IMR-90 (cell line): Measurements from ENCODE around the gene SPECC1L. TPM values are rescaled to one million over a fixed set of nuclear protein-coding genes. Genes with fewer than 3 reads are reported as not detected.

Source experiments
- ATAC-seq: fragments of 200-7000 bp; cut with Tn5 transposase; 2 replicates; pipeline ENCODE4 v1.9.1; 2020; ENCODE audit warnings: low read depth, mild to moderate bottlenecking, moderate library complexity
- BruUV-seq: library from RNA; stranded (reverse); fragments of 400-500 nt; replicated peaks from 2 replicates; lab custom pipeline; 2021; lab: Mats Ljungman, UMichigan
- CTCF ChIA-PET: fragments of 300-600 bp; formaldehyde crosslinking; extraction: SDS; loops from one replicate; lab custom pipeline; 2021; ENCODE audit warnings: antibody characterized with exemption; lab: Yijun Ruan, JAX
- POLR2A ChIA-PET: fragments of 300-600 bp; sonication (Branson Sonifier 250); formaldehyde crosslinking; loops from one replicate; lab custom pipeline; 2022; ENCODE audit warnings: antibody characterized with exemption; ENCODE audit not compliant: unreplicated experiment; lab: Charles Lee
- DNase-seq: peaks from one replicate; pipeline ENCODE4 v3.0.0; 2013
- H2AFZ ChIP-seq: replicated peaks from 2 replicates; pipeline ENCODE3; 2013; ENCODE audit warnings: low read length, mild to moderate bottlenecking; ENCODE audit not compliant: poor library complexity
- H2AK5ac ChIP-seq: 2 replicates; pipeline ENCODE4 v1.6.1; 2013; ENCODE audit warnings: low read depth, low read length, inconsistent platforms
- H2AK9ac ChIP-seq: replicated peaks from 2 replicates; pipeline ENCODE3; 2013; ENCODE audit warnings: mild to moderate bottlenecking, low read depth, low read length, moderate library complexity; ENCODE audit not compliant: poor library complexity
- H2BK120ac ChIP-seq: 2 replicates; pipeline ENCODE4 v1.6.1; 2013; ENCODE audit warnings: low read depth, low read length, inconsistent platforms
- H2BK15ac ChIP-seq: 3 replicates; pipeline ENCODE4 v1.6.1; 2013; ENCODE audit warnings: low read depth, low read length, inconsistent platforms
- H2BK20ac ChIP-seq: 2 replicates; pipeline ENCODE4 v1.6.1; 2013; ENCODE audit warnings: low read depth, mild to moderate bottlenecking, inconsistent platforms, low read length, moderate library complexity
- H2BK5ac ChIP-seq: 2 replicates; pipeline ENCODE4 v1.6.1; 2013; ENCODE audit warnings: mild to moderate bottlenecking, low read depth, low read length, inconsistent platforms; ENCODE audit not compliant: poor library complexity, severe bottlenecking
- H3K14ac ChIP-seq: replicated peaks from 2 replicates; pipeline ENCODE4 v1.6.1; 2013; ENCODE audit warnings: low read depth, low read length, inconsistent platforms
- H3K18ac ChIP-seq: 2 replicates; pipeline ENCODE4 v1.6.1; 2013; ENCODE audit warnings: low read depth, low read length, control low read depth
- H3K23ac ChIP-seq: 2 replicates; pipeline ENCODE4 v1.6.1; 2013; ENCODE audit warnings: low read depth, low read length, inconsistent platforms
- H3K27ac ChIP-seq: 2 replicates; pipeline ENCODE4 v1.5.1; 2013; ENCODE audit warnings: mild to moderate bottlenecking, control low read depth, low read length; ENCODE audit not compliant: insufficient read depth
- H3K27me3 ChIP-seq: 2 replicates; pipeline ENCODE4 v1.6.1; 2013; ENCODE audit warnings: low read length; ENCODE audit not compliant: control insufficient read depth, insufficient read depth
- H3K36me3 ChIP-seq: 2 replicates; pipeline ENCODE4 v1.6.1; 2013; ENCODE audit warnings: low read length, mixed read lengths; ENCODE audit not compliant: control insufficient read depth, insufficient read depth
- H3K4ac ChIP-seq: 2 replicates; pipeline ENCODE4 v1.6.1; 2013; ENCODE audit warnings: low read depth, low read length, inconsistent platforms
- H3K4me1 ChIP-seq: 2 replicates; pipeline ENCODE4 v1.6.1; 2013; ENCODE audit warnings: low read length, mixed read lengths; ENCODE audit not compliant: control insufficient read depth, insufficient read depth
- H3K4me2 ChIP-seq: 2 replicates; pipeline ENCODE4 v1.6.1; 2013; ENCODE audit warnings: low read depth, mild to moderate bottlenecking, control low read depth, low read length, moderate library complexity
- H3K4me3 ChIP-seq: 2 replicates; pipeline ENCODE4 v1.5.1; 2013; ENCODE audit warnings: low read depth, mild to moderate bottlenecking, control low read depth, low read length, moderate library complexity; ENCODE audit not compliant: insufficient read depth
- H3K56ac ChIP-seq: 2 replicates; pipeline ENCODE4 v1.6.1; 2013; ENCODE audit warnings: low read length, inconsistent platforms; ENCODE audit not compliant: insufficient read depth; ENCODE audit errors: extremely low read depth
- H3K79me1 ChIP-seq, 2 experiments: 2 replicates each; pipeline ENCODE4 v1.6.1; 2013; ENCODE audit warnings: low read length in 2 of 2, inconsistent platforms in 1 of 2, low read depth in 1 of 2
- H3K9ac ChIP-seq: 2 replicates; pipeline ENCODE4 v1.6.1; 2013; ENCODE audit warnings: low read depth, low read length, control low read depth
- H3K9me1 ChIP-seq: 2 replicates; pipeline ENCODE4 v1.6.1; 2013; ENCODE audit warnings: low read length, inconsistent platforms; ENCODE audit not compliant: insufficient read depth
- H3K9me3 ChIP-seq: 2 replicates; pipeline ENCODE4 v1.6.1; 2013; ENCODE audit warnings: low read length; ENCODE audit not compliant: control insufficient read depth, insufficient read depth
- H4K20me1 ChIP-seq: 2 replicates; pipeline ENCODE4 v1.6.1; 2013; ENCODE audit warnings: low read length, inconsistent platforms; ENCODE audit not compliant: insufficient read depth
- H4K5ac ChIP-seq: 2 replicates; pipeline ENCODE4 v1.6.1; 2013; ENCODE audit warnings: mild to moderate bottlenecking, low read depth, low read length, control low read depth
- H4K8ac ChIP-seq, 2 experiments: 2 replicates each; pipeline ENCODE4 v1.6.1; 2013; ENCODE audit warnings: low read depth in 2 of 2, low read length in 2 of 2, control low read depth in 1 of 2, inconsistent platforms in 1 of 2
- H4K91ac ChIP-seq: 2 replicates; pipeline ENCODE4 v1.6.1; 2013; ENCODE audit warnings: low read depth, low read length, inconsistent platforms; ENCODE audit not compliant: insufficient read depth
- BHLHE40 ChIP-seq: fragments of 150-350 bp; IDR thresholded peaks from 2 replicates; pipeline ENCODE4 v1.6.1; 2016; ENCODE audit warnings: mild to moderate bottlenecking, low read depth, low read length
- CEBPB ChIP-seq: IDR thresholded peaks from 2 replicates; pipeline ENCODE4 v1.6.1; 2012; ENCODE audit warnings: low read depth, low read length, improper control_type of control experiment
- CHD1 ChIP-seq: IDR thresholded peaks from 2 replicates; pipeline ENCODE4 v1.6.1; 2012; ENCODE audit warnings: low read depth, low read length, improper control_type of control experiment
- ELK1 ChIP-seq: fragments of 150-350 bp; IDR thresholded peaks from 2 replicates; pipeline ENCODE4 v1.6.1; 2016; ENCODE audit warnings: low read depth, mild to moderate bottlenecking, low read length, moderate library complexity, borderline replicate concordance
- FOS ChIP-seq: fragments of 150-350 bp; IDR thresholded peaks from 2 replicates; pipeline ENCODE4 v1.6.1; 2016; ENCODE audit warnings: low read depth, low read length
- MAFK ChIP-seq: IDR thresholded peaks from 2 replicates; pipeline ENCODE4 v1.6.1; 2012; ENCODE audit warnings: low read depth, low read length, improper control_type of control experiment
- MAZ ChIP-seq: IDR thresholded peaks from 2 replicates; pipeline ENCODE4 v1.6.1; 2012; ENCODE audit warnings: low read depth, mild to moderate bottlenecking, low read length, improper control_type of control experiment, moderate library complexity, borderline replicate concordance
- MXI1 ChIP-seq: IDR thresholded peaks from 2 replicates; pipeline ENCODE4 v1.6.1; 2012; ENCODE audit warnings: low read depth, mild to moderate bottlenecking, low read length, moderate library complexity, borderline replicate concordance
- NFE2L2 ChIP-seq: fragments of 150-350 bp; IDR thresholded peaks from 2 replicates; pipeline ENCODE4 v1.6.1; 2016; ENCODE audit warnings: low read depth, mild to moderate bottlenecking, low read length
- POLR2A ChIP-seq: IDR thresholded peaks from 2 replicates; pipeline ENCODE4 v1.6.1; 2012; ENCODE audit warnings: mild to moderate bottlenecking, low read depth, low read length
- RAD21 ChIP-seq: IDR thresholded peaks from 2 replicates; pipeline ENCODE4 v1.6.1; 2012; ENCODE audit warnings: low read length, improper control_type of control experiment
- RCOR1 ChIP-seq: IDR thresholded peaks from 2 replicates; pipeline ENCODE4 v1.6.1; 2012; ENCODE audit warnings: mild to moderate bottlenecking, low read length, improper control_type of control experiment; ENCODE audit not compliant: insufficient replicate concordance
- RFX5 ChIP-seq: IDR thresholded peaks from 2 replicates; pipeline ENCODE4 v1.8.0; 2012; ENCODE audit warnings: low read depth, mild to moderate bottlenecking, low read length, moderate library complexity
- SMC3 ChIP-seq: fragments of 150-350 bp; IDR thresholded peaks from 2 replicates; pipeline ENCODE4 v1.6.1; 2016; ENCODE audit warnings: low read depth, mild to moderate bottlenecking, antibody characterized with exemption, low read length, moderate library complexity
- WGBS, 2 experiments: methylation state at CpG; one replicate each; pipeline versions ENCODE4 v1.1.5 to v1.1.7; 2013; ENCODE audit warnings: missing lambda C conversion rate in 2 of 2; ENCODE audit not compliant: insufficient read length in 1 of 2; ENCODE audit errors: extremely low coverage in 2 of 2; 5-methylcytosine and 5-hydroxymethylcytosine counted together
- dilution Hi-C: fragments of 300-500 bp; cut with HindIII; formaldehyde crosslinking; loops from one replicate; pipeline ENCODE4 v1.14.3; 2018; ENCODE audit warnings: low sequenced_read_pairs; ENCODE audit not compliant: unreplicated experiment
- in situ Hi-C: fragments of 300-500 bp; cut with MboI; formaldehyde crosslinking; loops from 3 replicates; pipeline ENCODE4 v1.14.3; 2019; ENCODE audit warnings: low sequenced_read_pairs, inconsistent platforms, mixed read lengths
- intact Hi-C: fragments of 100-400 bp; cut with micrococcal nuclease; formaldehyde crosslinking; loops from 2 replicates; pipeline ENCODE4 v1.10.0; 2022
- polyA plus RNA-seq, 3 experiments: library from polyadenylated mRNA; depleted of rRNA; stranded (reverse); fragments of >200 nt; gene quantifications; 2 replicates each; pipeline ENCODE4 v1.2.3, GENCODE V29; 2012; ENCODE audit warnings: low replicate concordance in 1 of 3
- total RNA-seq: library from RNA; depleted of rRNA; stranded (reverse); fragments of >200 nt; gene quantifications from 2 replicates; pipeline ENCODE4 v1.2.3, GENCODE V29; 2012
- TF ChIP-seq, protein P1 (sequence below): fragments of 150-350 bp; IDR thresholded peaks from 2 replicates; pipeline ENCODE4 v1.6.1; 2017; ENCODE audit warnings: mild to moderate bottlenecking, antibody characterized with exemption, low read length, low read depth
- TF ChIP-seq, protein P2 (sequence below): conservative IDR thresholded peaks from 2 replicates; pipeline ENCODE4 v1.5.1; 2012; ENCODE audit warnings: mild to moderate bottlenecking, low read depth, low read length, improper control_type of control experiment

SPECC1L gene
- total and polyA plus RNA-seq, 2 of the 4 experiments (the other 2 are of a cell fraction), result 18.7 to 44.1 TPM

DNA sequence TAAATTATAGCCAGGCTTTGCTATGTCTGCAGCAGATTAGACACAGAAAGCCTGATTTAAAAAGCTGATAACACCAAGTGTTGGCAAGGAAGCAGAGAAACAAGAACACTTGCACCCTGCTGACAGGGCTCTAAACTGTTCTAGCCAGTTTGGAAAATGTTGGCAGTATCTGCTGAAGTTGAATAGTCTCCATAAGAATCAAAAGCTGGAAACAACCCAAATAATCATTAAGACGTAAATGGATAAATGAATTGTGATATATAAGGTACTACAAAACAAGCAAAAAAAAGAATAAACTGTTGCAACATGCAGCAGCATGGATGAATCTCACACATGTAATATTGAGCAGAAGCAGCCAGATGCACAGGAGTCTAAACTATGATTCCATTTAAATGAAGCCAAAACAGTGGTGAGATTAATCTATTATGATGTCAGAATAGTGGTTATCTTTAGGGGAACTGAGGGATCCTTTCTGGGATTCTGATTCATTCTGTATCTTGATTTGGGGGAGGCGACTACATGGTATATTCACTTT, 116.4 kb downstream of the SPECC1L start:
- H3K9ac ChIP-seq, result no peak overlapping the region
- WGBS, 2 experiments, result no CpG with 5 or more reads among the region's 2 CpGs
- H3K27ac ChIP-seq, result no peak overlapping the region

More for the DNA sequence above, 116.4 kb downstream of the SPECC1L start:
- Histone ChIP-seq H3K56ac (no peak overlapping the region), H3K9me1 (peaks cover 4% of the 10 kb centered on the region), H2AK5ac (no peak overlapping the region), H2BK120ac (no peak overlapping the region), H2BK5ac (no peak overlapping the region), H4K91ac (no peak overlapping the region), H4K20me1 (no peaks in the 10 kb centered on the region), H3K4me3 (no peak overlapping the region), H3K18ac (no peak overlapping the region), H2BK20ac (no peak overlapping the region), H3K27me3 (no peaks in the 10 kb centered on the region), H3K79me1 (peaks cover 2 to 29% of the 10 kb centered on the region in 2 experiments; a peak in 3 of 4 replicates), H3K9me3 (no peaks in the 10 kb centered on the region), H2AK9ac (no peak overlapping the region), H3K14ac (no peak overlapping the region), H3K4ac (no peak overlapping the region), H2AFZ (no peak overlapping the region), H3K4me1 (peaks cover 11% of the 10 kb centered on the region), H3K23ac (no peak overlapping the region), H4K8ac (no peak overlapping the region), H2BK15ac (no peak overlapping the region), H4K5ac (no peak overlapping the region), H3K4me2 (no peak overlapping the region), H3K36me3 (no peaks in the 10 kb centered on the region; the same call in 1 of the 2 replicates)
- CTCF ChIA-PET, result no interaction called here
- BruUV-seq, result no TSS peak
- in situ Hi-C loops, result no loop called here
- intact Hi-C loops, result no loop called here
- TF ChIP-seq CHD1 (no peak), MAZ (no peak), SMC3 (no peak), POLR2A (no peak), NFE2L2 (no peak), ELK1 (no peak), MAFK (no peak), FOS (no peak), MXI1 (no peak), RCOR1 (no peak), RAD21 (no peak), RFX5 (no peak), BHLHE40 (no peak), CEBPB (no peak)
- TF ChIP-seq, protein P1, sequence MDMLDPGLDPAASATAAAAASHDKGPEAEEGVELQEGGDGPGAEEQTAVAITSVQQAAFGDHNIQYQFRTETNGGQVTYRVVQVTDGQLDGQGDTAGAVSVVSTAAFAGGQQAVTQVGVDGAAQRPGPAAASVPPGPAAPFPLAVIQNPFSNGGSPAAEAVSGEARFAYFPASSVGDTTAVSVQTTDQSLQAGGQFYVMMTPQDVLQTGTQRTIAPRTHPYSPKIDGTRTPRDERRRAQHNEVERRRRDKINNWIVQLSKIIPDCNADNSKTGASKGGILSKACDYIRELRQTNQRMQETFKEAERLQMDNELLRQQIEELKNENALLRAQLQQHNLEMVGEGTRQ, result no peak
- TF ChIP-seq, protein P2, sequence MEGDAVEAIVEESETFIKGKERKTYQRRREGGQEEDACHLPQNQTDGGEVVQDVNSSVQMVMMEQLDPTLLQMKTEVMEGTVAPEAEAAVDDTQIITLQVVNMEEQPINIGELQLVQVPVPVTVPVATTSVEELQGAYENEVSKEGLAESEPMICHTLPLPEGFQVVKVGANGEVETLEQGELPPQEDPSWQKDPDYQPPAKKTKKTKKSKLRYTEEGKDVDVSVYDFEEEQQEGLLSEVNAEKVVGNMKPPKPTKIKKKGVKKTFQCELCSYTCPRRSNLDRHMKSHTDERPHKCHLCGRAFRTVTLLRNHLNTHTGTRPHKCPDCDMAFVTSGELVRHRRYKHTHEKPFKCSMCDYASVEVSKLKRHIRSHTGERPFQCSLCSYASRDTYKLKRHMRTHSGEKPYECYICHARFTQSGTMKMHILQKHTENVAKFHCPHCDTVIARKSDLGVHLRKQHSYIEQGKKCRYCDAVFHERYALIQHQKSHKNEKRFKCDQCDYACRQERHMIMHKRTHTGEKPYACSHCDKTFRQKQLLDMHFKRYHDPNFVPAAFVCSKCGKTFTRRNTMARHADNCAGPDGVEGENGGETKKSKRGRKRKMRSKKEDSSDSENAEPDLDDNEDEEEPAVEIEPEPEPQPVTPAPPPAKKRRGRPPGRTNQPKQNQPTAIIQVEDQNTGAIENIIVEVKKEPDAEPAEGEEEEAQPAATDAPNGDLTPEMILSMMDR, result no peak
- DNase-seq (no peak), ATAC-seq (no peak)
- POLR2A ChIA-PET, result no interaction called here
- dilution Hi-C loops, result no loop called here
